HepG2 (cell line): ENCODE data around the gene TIGD6. TPM values are rescaled to one million over a fixed set of nuclear protein-coding genes. Genes with fewer than 3 reads are reported as not detected.

Experiments
- MED13 ChIP-seq: sonication (generic); formaldehyde crosslinking; IDR thresholded peaks from 2 replicates; pipeline ENCODE4 v1.5.0; 2020; ENCODE audit warnings: missing genetic modification reagents
- NR2F2 ChIP-seq: IDR thresholded peaks from 2 replicates; pipeline ENCODE4 v1.6.1; 2012; ENCODE audit warnings: low read depth, inconsistent platforms, borderline replicate concordance
- PAX8 ChIP-seq: sonication (generic); formaldehyde crosslinking; IDR thresholded peaks from 2 replicates; pipeline ENCODE4 v1.8.0; 2022; ENCODE audit warnings: mild to moderate bottlenecking, missing genetic modification reagents, borderline replicate concordance
- PCBP1 ChIP-seq: fragments of 200-400 bp; formaldehyde crosslinking; IDR thresholded peaks from 2 replicates; pipeline ENCODE4 v1.6.1; 2017; ENCODE audit warnings: mild to moderate bottlenecking, low read depth, low read length, borderline replicate concordance
- SNAPC5 ChIP-seq: sonication (generic); formaldehyde crosslinking; IDR thresholded peaks from 2 replicates; pipeline ENCODE4 v1.8.1; 2023; ENCODE audit warnings: mild to moderate bottlenecking, missing genetic modification reagents, borderline replicate concordance
- TFE3 ChIP-seq: IDR thresholded peaks from 2 replicates; pipeline ENCODE4 v1.6.1; 2016
- ZBTB25 ChIP-seq: IDR thresholded peaks from 2 replicates; pipeline ENCODE4 v1.6.1; 2018; ENCODE audit warnings: missing genetic modification reagents
- ZBTB33 ChIP-seq: sonication (generic); formaldehyde crosslinking; IDR thresholded peaks from 2 replicates; pipeline ENCODE4 v1.4.0; 2020; ENCODE audit warnings: missing genetic modification reagents
- ZFP36L2 ChIP-seq: sonication (generic); formaldehyde crosslinking; IDR thresholded peaks from 2 replicates; pipeline ENCODE4 v1.4.0; 2020; ENCODE audit warnings: missing genetic modification reagents
- ZIK1 ChIP-seq: sonication (generic); formaldehyde crosslinking; IDR thresholded peaks from 2 replicates; pipeline ENCODE4 v1.5.0; 2020; ENCODE audit warnings: mild to moderate bottlenecking, low read depth, missing genetic modification reagents, borderline replicate concordance
- ZMAT3 ChIP-seq: sonication (generic); formaldehyde crosslinking; conservative IDR thresholded peaks from 2 replicates; pipeline ENCODE4 v1.7.0; 2021; ENCODE audit warnings: missing genetic modification reagents
- polyA plus RNA-seq, 8 experiments: library from polyadenylated mRNA; depleted of rRNA in 3 of 8; stranded (reverse) in 7 of 8; unstranded in 1 of 8; fragments of >200 nt; fragmentation: Illumina TruSeq in 4 of 8; extraction: Trizol in 4 of 8; gene quantifications; 2 replicates each; pipeline versions ENCODE4 v1.2.1 to v1.2.3, GENCODE V29; 2011 to 2016; ENCODE audit warnings: low read depth in 4 of 8, missing spikeins in 1 of 8, mixed read lengths in 1 of 8; ENCODE audit not compliant: insufficient read depth in 1 of 8
- total RNA-seq, 5 experiments: library from RNA; depleted of rRNA; stranded (reverse); fragments of >200 nt; fragmentation: Illumina TruSeq; extraction: Trizol; gene quantifications; 2 replicates each; pipeline ENCODE4 v1.2.3, GENCODE V29; 2016; ENCODE audit warnings: low read depth in 1 of 5
- TF ChIP-seq, protein P1 (sequence below): sonication (generic); formaldehyde crosslinking; IDR thresholded peaks from 2 replicates; pipeline ENCODE4 v1.5.0; 2020; ENCODE audit warnings: missing genetic modification reagents
- TF ChIP-seq, protein P2 (sequence below): sonication (generic); formaldehyde crosslinking; IDR thresholded peaks from 2 replicates; pipeline ENCODE4 v1.5.0; 2020; ENCODE audit warnings: mild to moderate bottlenecking, missing genetic modification reagents

The TIGD6 gene
- total and polyA plus RNA-seq, 2 of the 13 experiments (the other 11 are each of a cell fraction or from before 2014, with no cell fraction given) = 2.1 to 2.9 TPM

DNA sequence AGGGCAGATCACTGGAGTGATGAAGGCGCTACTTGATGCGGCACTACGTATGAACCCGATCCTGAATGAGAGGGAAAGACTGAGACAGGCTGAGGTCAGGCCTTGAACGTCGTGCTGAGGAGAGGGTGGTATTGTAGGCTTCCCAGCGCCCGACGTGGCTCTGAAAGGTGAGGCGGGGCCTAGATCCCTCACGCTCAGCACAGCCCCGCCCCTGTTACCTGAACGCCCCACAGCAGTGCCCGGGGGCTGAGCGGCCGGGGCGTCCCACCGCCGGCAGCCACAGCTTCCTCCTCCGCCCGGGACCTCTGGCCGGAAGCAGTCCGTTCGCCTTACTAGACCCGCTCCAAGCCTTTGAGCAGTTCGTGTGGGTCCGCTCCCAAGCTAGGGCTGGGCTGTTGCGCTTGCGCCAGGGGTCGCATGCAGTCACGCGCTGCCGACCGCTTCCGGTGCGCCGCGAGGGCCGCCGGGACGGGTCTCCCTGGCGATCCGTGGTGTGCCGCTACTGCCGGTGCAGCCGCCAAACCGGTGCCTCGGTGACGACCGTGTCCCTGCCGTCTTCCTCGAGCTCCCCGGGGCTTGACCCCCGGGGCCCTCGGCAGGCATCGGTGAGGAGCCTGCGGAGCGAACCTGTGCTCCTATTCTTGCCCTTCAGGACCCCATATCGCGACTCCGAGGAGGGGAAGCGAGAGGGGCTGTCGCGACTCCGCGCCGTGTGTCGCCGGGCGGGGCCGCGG is at the start of gene TIGD6, which contains the start of gene HMGXB3 (continued):
- peak; percentile 92; the same call in 1 of the 2 replicates for TF ChIP-seq ZIK1 (CRISPR knock-in tag)
- no peak; the same call in 1 of the 2 replicates for TF ChIP-seq PAX8 (CRISPR knock-in tag)
- TF ChIP-seq, protein P1, sequence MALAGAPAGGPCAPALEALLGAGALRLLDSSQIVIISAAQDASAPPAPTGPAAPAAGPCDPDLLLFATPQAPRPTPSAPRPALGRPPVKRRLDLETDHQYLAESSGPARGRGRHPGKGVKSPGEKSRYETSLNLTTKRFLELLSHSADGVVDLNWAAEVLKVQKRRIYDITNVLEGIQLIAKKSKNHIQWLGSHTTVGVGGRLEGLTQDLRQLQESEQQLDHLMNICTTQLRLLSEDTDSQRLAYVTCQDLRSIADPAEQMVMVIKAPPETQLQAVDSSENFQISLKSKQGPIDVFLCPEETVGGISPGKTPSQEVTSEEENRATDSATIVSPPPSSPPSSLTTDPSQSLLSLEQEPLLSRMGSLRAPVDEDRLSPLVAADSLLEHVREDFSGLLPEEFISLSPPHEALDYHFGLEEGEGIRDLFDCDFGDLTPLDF (CRISPR knock-in tag) = no peak
- TF ChIP-seq NR2F2 = no peak
- TF ChIP-seq ZBTB33 (CRISPR knock-in tag) = peak; percentile 19; the same call in 1 of the 2 replicates
- TF ChIP-seq MED13 = 0 out of 2 replicates have a peak, but pooled peaks have one; percentile 42
- 0 out of 2 replicates have a peak, but pooled peaks have one; percentile 49 for TF ChIP-seq PCBP1
- peak; percentile 94 for TF ChIP-seq ZMAT3 (CRISPR knock-in tag)
- 0 out of 2 replicates have a peak, but pooled peaks have one; percentile 25 for TF ChIP-seq SNAPC5 (CRISPR knock-in tag)
- TF ChIP-seq ZBTB25 (CRISPR knock-in tag) = peak; percentile 97
- TF ChIP-seq, protein P2, sequence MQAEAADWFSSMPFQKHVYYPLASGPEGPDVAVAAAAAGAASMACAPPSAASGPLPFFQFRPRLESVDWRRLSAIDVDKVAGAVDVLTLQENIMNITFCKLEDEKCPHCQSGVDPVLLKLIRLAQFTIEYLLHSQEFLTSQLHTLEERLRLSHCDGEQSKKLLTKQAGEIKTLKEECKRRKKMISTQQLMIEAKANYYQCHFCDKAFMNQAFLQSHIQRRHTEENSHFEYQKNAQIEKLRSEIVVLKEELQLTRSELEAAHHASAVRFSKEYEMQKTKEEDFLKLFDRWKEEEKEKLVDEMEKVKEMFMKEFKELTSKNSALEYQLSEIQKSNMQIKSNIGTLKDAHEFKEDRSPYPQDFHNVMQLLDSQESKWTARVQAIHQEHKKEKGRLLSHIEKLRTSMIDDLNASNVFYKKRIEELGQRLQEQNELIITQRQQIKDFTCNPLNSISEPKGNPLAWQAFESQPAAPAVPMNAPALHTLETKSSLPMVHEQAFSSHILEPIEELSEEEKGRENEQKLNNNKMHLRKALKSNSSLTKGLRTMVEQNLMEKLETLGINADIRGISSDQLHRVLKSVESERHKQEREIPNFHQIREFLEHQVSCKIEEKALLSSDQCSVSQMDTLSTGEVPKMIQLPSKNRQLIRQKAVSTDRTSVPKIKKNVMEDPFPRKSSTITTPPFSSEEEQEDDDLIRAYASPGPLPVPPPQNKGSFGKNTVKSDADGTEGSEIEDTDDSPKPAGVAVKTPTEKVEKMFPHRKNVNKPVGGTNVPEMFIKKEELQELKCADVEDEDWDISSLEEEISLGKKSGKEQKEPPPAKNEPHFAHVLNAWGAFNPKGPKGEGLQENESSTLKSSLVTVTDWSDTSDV (CRISPR knock-in tag) = no peak
- TF ChIP-seq ZFP36L2 = no peak
- peak; percentile 99 for TF ChIP-seq TFE3 (CRISPR knock-in tag)
